Measurements from ENCODE around the gene ERC2.

DNA sequence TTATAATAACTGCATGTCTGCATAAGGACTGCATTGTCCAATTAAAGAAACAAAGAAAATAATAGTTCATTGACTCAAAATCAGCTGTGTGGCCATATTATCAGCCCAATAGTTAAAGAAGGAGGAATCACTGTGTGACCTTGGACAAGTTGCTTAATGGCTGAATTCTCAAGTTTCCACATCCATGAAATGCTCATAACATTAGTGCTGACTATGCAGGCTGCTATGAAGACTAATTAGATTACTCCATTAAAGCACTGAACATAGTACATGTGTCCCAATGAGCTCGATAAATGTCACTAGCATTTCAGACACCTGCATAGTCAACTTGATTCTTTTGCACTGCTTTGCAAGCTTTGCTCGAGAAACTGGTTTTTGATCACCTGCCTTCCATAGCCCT is 870.0 kb downstream of the ERC2 start:
- TF ChIP-seq CTCF (IDR thresholded peaks at IDR 0.05) (no peak), ZFX (IDR thresholded peaks at IDR 0.05; ENCODE audit: borderline replicate concordance) (no peak)

All from 22Rv1 (cell line).